Upper lobe of left lung (tissue), 6 donors: ENCODE results near the gene PPP2R5D. TPM values are rescaled to one million over a fixed set of nuclear protein-coding genes. Genes with fewer than 3 reads are reported as not detected.

Experiments used
- ATAC-seq, 2 donors: fragments of 200-7000 bp; cut with Tn5 transposase; one replicate each; pipeline ENCODE4 v1.9.1; 2022; ENCODE audit warnings: mild to moderate bottlenecking in 2 of 2, moderate library complexity in 2 of 2; ENCODE audit not compliant: low FRiP score in 2 of 2
- DNase-seq, 2 donors: peaks; one replicate each; pipeline ENCODE4 v3.0.0-alpha.2; 2019 to 2020
- H3K27ac ChIP-seq, 4 donors: fragments of 200-600 bp; sonication (generic); one replicate each; pipeline ENCODE4 v1.5.1; 2016 to 2019
- H3K27me3 ChIP-seq, 4 donors: fragments of 200-600 bp; sonication (generic); one replicate each; pipeline ENCODE4 v1.5.1; 2017 to 2019
- H3K36me3 ChIP-seq, 4 donors: fragments of 200-600 bp; sonication (generic); one replicate each; pipeline ENCODE4 v1.5.1; 2016 to 2019
- H3K4me1 ChIP-seq, 4 donors: fragments of 200-600 bp; sonication (generic); one replicate each; pipeline ENCODE4 v1.5.1; 2018 to 2019
- H3K4me3 ChIP-seq, 4 donors: fragments of 200-600 bp; sonication (generic); one replicate each; pipeline ENCODE4 v1.5.1; 2017 to 2019; ENCODE audit warnings: mild to moderate bottlenecking in 2 of 4, moderate library complexity in 1 of 4
- H3K9me3 ChIP-seq, 4 donors: fragments of 200-600 bp; sonication (generic); one replicate each; pipeline ENCODE4 v1.5.1; 2018 to 2019
- EP300 ChIP-seq, 4 donors: sonication (generic); formaldehyde crosslinking; IDR thresholded peaks; one replicate each; pipeline ENCODE4 v1.5.1; 2017; ENCODE audit warnings: antibody characterized with exemption in 4 of 4, control low read depth in 2 of 4
- POLR2A ChIP-seq, 4 donors: fragments of 450-650 bp; IDR thresholded peaks; one replicate each; pipeline ENCODE4 v1.5.1; 2016 to 2017; ENCODE audit warnings: antibody characterized with exemption in 4 of 4, mild to moderate bottlenecking in 2 of 4
- POLR2AphosphoS5 ChIP-seq, 2 donors: sonication (generic); formaldehyde crosslinking; IDR thresholded peaks; one replicate each; pipeline ENCODE4 v1.5.1; 2017; ENCODE audit warnings: antibody characterized with exemption in 2 of 2
- WGBS, 2 donors: methylation state at CpG; one replicate each; pipeline ENCODE4 v1.1.5; 2017 to 2018; 5-methylcytosine and 5-hydroxymethylcytosine counted together
- total RNA-seq, 6 donors: library from RNA; depleted of rRNA in 4 of 6; stranded (reverse); fragments of >200 nt in 4 of 6; gene quantifications; one replicate each; pipeline versions ENCODE4 v1.1.0 to v1.2.1, GENCODE V29; 2016 to 2021
- TF ChIP-seq, protein P1 (sequence below), 6 experiments: fragments of 450-650 bp in 4 of 6; fragments of 200-600 bp in 2 of 6; sonication (generic) in 2 of 6; IDR thresholded peaks; one replicate each; pipeline ENCODE4 v1.5.1; 2016 to 2019; ENCODE audit warnings: antibody characterized with exemption in 6 of 6
- donor health status: DM: no; HTN: no; CAD: no; lungs with moderate emphysema.
- donor health status: DM: no; HTN: yes; CAD: no; lungs with severe emphysema.

Gene PPP2R5D
- total RNA-seq, 6 donors from 2014 or later = 22.8 to 45.1 (median 27.3) TPM

GRCh38 chr6:43006251-43006650, 21.9 kb downstream of the PPP2R5D start:
- WGBS, 2 donors = 95 to 96% methylated on average over 5 to 11 of the region's 11 CpGs
- ATAC-seq (no peak), DNase-seq (peak in 1 of 2 donors; percentile 56)
- H3K9me3 ChIP-seq = no peaks in the 10 kb centered on the region
- no peak overlapping the region for H3K27ac ChIP-seq
- peaks cover 8 to 61% (median 52%) of the 10 kb centered on the region in 4 donors for H3K36me3 ChIP-seq
- TF ChIP-seq, protein P1, sequence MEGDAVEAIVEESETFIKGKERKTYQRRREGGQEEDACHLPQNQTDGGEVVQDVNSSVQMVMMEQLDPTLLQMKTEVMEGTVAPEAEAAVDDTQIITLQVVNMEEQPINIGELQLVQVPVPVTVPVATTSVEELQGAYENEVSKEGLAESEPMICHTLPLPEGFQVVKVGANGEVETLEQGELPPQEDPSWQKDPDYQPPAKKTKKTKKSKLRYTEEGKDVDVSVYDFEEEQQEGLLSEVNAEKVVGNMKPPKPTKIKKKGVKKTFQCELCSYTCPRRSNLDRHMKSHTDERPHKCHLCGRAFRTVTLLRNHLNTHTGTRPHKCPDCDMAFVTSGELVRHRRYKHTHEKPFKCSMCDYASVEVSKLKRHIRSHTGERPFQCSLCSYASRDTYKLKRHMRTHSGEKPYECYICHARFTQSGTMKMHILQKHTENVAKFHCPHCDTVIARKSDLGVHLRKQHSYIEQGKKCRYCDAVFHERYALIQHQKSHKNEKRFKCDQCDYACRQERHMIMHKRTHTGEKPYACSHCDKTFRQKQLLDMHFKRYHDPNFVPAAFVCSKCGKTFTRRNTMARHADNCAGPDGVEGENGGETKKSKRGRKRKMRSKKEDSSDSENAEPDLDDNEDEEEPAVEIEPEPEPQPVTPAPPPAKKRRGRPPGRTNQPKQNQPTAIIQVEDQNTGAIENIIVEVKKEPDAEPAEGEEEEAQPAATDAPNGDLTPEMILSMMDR (IDR thresholded peaks at IDR 0.05) = no peak
- TF ChIP-seq POLR2A (IDR thresholded peaks at IDR 0.05) (no peak), POLR2AphosphoS5 (IDR thresholded peaks at IDR 0.05) (no peak), EP300 (IDR thresholded peaks at IDR 0.05) (no peak)
- H3K27me3 ChIP-seq = no peaks in the 10 kb centered on the region
- H3K4me3 ChIP-seq = no peak overlapping the region
- H3K4me1 ChIP-seq = no peaks in the 10 kb centered on the region

DNA sequence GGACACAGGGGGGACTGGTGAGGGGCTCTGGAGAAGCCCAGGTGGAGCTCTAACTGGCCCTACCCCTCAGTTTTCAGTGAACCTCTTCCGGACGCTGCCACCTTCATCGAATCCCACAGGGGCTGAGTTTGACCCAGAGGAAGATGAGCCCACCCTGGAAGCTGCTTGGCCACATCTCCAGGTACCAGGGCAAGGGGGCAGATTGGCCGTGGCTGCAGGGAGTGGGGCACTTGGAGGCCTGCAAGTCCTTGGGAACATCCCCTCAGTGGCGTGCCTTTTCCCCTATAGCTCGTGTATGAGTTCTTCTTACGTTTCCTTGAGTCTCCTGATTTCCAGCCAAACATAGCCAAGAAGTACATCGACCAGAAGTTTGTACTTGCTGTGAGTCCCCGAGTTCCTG, 22.8 kb downstream of the PPP2R5D start:
- no peaks in the 10 kb centered on the region for H3K27me3 ChIP-seq
- no peaks in the 10 kb centered on the region for H3K9me3 ChIP-seq
- DNase-seq (no peak), ATAC-seq (no peak)
- TF ChIP-seq POLR2A (IDR thresholded peaks at IDR 0.05) (no peak), EP300 (IDR thresholded peaks at IDR 0.05) (no peak), POLR2AphosphoS5 (IDR thresholded peaks at IDR 0.05) (no peak)
- TF ChIP-seq, protein P1 (IDR thresholded peaks at IDR 0.05) = no peak
- peaks cover 8 to 70% (median 61%) of the 10 kb centered on the region in 4 donors for H3K36me3 ChIP-seq
- WGBS, 2 donors = 88 to 96% methylated on average over 6 to 9 of the region's 9 CpGs
- H3K4me3 ChIP-seq = no peak overlapping the region
- H3K4me1 ChIP-seq = peaks cover 0 to under 1% (median 0%) of the 10 kb centered on the region in 4 donors
- no peak overlapping the region for H3K27ac ChIP-seq

GRCh38 chr6:43009124-43009523, 24.8 kb downstream of the PPP2R5D start:
- H3K27ac ChIP-seq = no peak overlapping the region
- H3K27me3 ChIP-seq = no peaks in the 10 kb centered on the region
- peaks cover 10 to 15% (median 13%) of the 10 kb centered on the region in 4 donors for H3K4me1 ChIP-seq
- DNase-seq (no peak), ATAC-seq (no peak)
- H3K4me3 ChIP-seq = no peak overlapping the region
- 69 to 71% methylated on average over 6 of the region's 6 CpGs for WGBS, 2 donors
- peaks cover 8 to 68% (median 62%) of the 10 kb centered on the region in 4 donors for H3K36me3 ChIP-seq
- TF ChIP-seq, protein P1 (IDR thresholded peaks at IDR 0.05) = peak in 3 of 6 experiments; percentile 9 to 27 (median 11)
- TF ChIP-seq EP300 (IDR thresholded peaks at IDR 0.05) = no peak
- no peaks in the 10 kb centered on the region for H3K9me3 ChIP-seq

- Histone ChIP-seq H3K36me3 (peaks cover 8 to 62% (median 57%) of the 10 kb centered on the region in 4 donors), H3K9me3 (no peaks in the 10 kb centered on the region), H3K4me1 (peaks cover 26 to 32% (median 29%) of the 10 kb centered on the region in 4 donors), H3K27ac (no peak overlapping the region), H3K4me3 (no peak overlapping the region), H3K27me3 (no peaks in the 10 kb centered on the region)
- ATAC-seq (no peak), DNase-seq (no peak)
- 86 to 88% methylated on average over 6 of the region's 6 CpGs for WGBS, 2 donors
- TF ChIP-seq EP300 (IDR thresholded peaks at IDR 0.05) (no peak), POLR2AphosphoS5 (IDR thresholded peaks at IDR 0.05) (no peak), POLR2A (IDR thresholded peaks at IDR 0.05) (no peak)
- TF ChIP-seq, protein P1 (IDR thresholded peaks at IDR 0.05) = no peak
Observed at GRCh38 chr6:43011207-43011606, 26.8 kb downstream of the PPP2R5D start.

- WGBS, 2 donors = 92 to 93% methylated on average over 6 of the region's 6 CpGs
- Histone ChIP-seq H3K4me3 (peak overlapping the region in 1 of 4 donors; percentile 97), H3K36me3 (peaks cover 1 to 55% (median 50%) of the 10 kb centered on the region in 4 donors), H3K27ac (peak overlapping the region in 1 of 4 donors; percentile 80), H3K4me1 (peaks cover 36 to 44% (median 40%) of the 10 kb centered on the region in 4 donors), H3K27me3 (no peaks in the 10 kb centered on the region), H3K9me3 (no peaks in the 10 kb centered on the region)
- TF ChIP-seq EP300 (IDR thresholded peaks at IDR 0.05) (no peak), POLR2A (IDR thresholded peaks at IDR 0.05) (no peak), POLR2AphosphoS5 (IDR thresholded peaks at IDR 0.05) (no peak)
- TF ChIP-seq, protein P1 (IDR thresholded peaks at IDR 0.05) = no peak
- no peak for ATAC-seq
- DNase-seq = no peak
Observed at GRCh38 chr6:43012364-43012763, 28.0 kb downstream of the PPP2R5D start.
